Keratinocyte (primary cell): ENCODE results near the gene URM1. TPM values are rescaled to one million over a fixed set of nuclear protein-coding genes. Genes with fewer than 3 reads are reported as not detected.

Source experiments
- DNase-seq: peaks from one replicate; pipeline ENCODE4 v3.0.0-alpha.2; 2011; ENCODE audit warnings: low read depth, missing footprints, low spot score
- FAIRE-seq: peaks from 2 replicates; lab custom pipeline; 2011; peaks lifted over from hg19 to GRCh38; lab: Jason Lieb, UNC
- H2AFZ ChIP-seq: 2 replicates; pipeline ENCODE4 v1.6.0; 2012; ENCODE audit warnings: low read length, control low read depth, inconsistent platforms; ENCODE audit not compliant: control insufficient read depth
- H3K27ac ChIP-seq: 2 replicates; pipeline ENCODE4 v1.5.1; 2011; ENCODE audit warnings: low read length; ENCODE audit not compliant: control insufficient read depth, insufficient read depth
- H3K27me3 ChIP-seq: 3 replicates; pipeline ENCODE4 v1.6.0; 2011; ENCODE audit warnings: low read length; ENCODE audit not compliant: control insufficient read depth, insufficient read depth; ENCODE audit errors: extremely low read depth
- H3K36me3 ChIP-seq, 2 experiments: 2 replicates in 1 of 2; 3 replicates in 1 of 2; pipeline ENCODE4 v1.5.1; 2011; ENCODE audit warnings: low read length in 2 of 2, mild to moderate bottlenecking in 1 of 2; ENCODE audit not compliant: control insufficient read depth in 2 of 2, insufficient read depth in 2 of 2; ENCODE audit errors: extremely low read depth in 1 of 2
- H3K4me1 ChIP-seq: 3 replicates; pipeline ENCODE4 v1.5.1; 2011; ENCODE audit warnings: low read length; ENCODE audit not compliant: control insufficient read depth, insufficient read depth; ENCODE audit errors: extremely low read depth
- H3K4me2 ChIP-seq: 3 replicates; pipeline ENCODE4 v1.6.0; 2011; ENCODE audit warnings: low read depth, low read length; ENCODE audit not compliant: control insufficient read depth, insufficient read depth; ENCODE audit errors: extremely low read depth
- H3K4me3 ChIP-seq, 3 experiments: fragments of 200-600 bp in 1 of 3; sonication (generic) in 1 of 3; 2 replicates in 2 of 3; 3 replicates in 1 of 3; pipeline ENCODE4 v1.5.1; 2011 to 2016; ENCODE audit warnings: low read length in 3 of 3, mild to moderate bottlenecking in 3 of 3, control low read depth in 2 of 3, inconsistent platforms in 1 of 3, low read depth in 1 of 3, mixed read lengths in 1 of 3, mixed run types in 1 of 3, moderate library complexity in 1 of 3; ENCODE audit not compliant: control insufficient read depth in 2 of 3, insufficient read depth in 2 of 3; ENCODE audit errors: extremely low read depth in 1 of 3
- H3K79me2 ChIP-seq: 2 replicates; pipeline ENCODE4 v1.6.0; 2012; ENCODE audit warnings: low read length; ENCODE audit not compliant: control insufficient read depth, insufficient read depth
- H3K9ac ChIP-seq: 3 replicates; pipeline ENCODE4 v1.6.0; 2011; ENCODE audit warnings: low read length; ENCODE audit not compliant: control insufficient read depth, insufficient read depth; ENCODE audit errors: extremely low read depth
- H3K9me1 ChIP-seq: 3 replicates; pipeline ENCODE4 v1.6.0; 2011; ENCODE audit warnings: low read length; ENCODE audit not compliant: control insufficient read depth, insufficient read depth; ENCODE audit errors: extremely low read depth
- H3K9me3 ChIP-seq: 2 replicates; pipeline ENCODE4 v1.5.1; 2012; ENCODE audit warnings: low read depth, low read length; ENCODE audit not compliant: control insufficient read depth
- H4K20me1 ChIP-seq: 3 replicates; pipeline ENCODE4 v1.6.0; 2011; ENCODE audit warnings: low read length; ENCODE audit not compliant: control insufficient read depth, insufficient read depth; ENCODE audit errors: extremely low read depth
- CTCF ChIP-seq, 3 experiments: IDR thresholded peaks in 1 of 3; conservative IDR thresholded peaks in 1 of 3; optimal IDR thresholded peaks in 1 of 3; 2 replicates in 2 of 3; 3 replicates in 1 of 3; pipeline versions ENCODE3 to v1.5.1; 2011; ENCODE audit warnings: low read length in 3 of 3, mild to moderate bottlenecking in 3 of 3, moderate library complexity in 2 of 3, control low read depth in 1 of 3, inconsistent platforms in 1 of 3; ENCODE audit not compliant: insufficient read depth in 2 of 3; ENCODE audit errors: extremely low read depth in 1 of 3
- EZH2 ChIP-seq: IDR thresholded peaks from one replicate; pipeline ENCODE4 v1.6.1; 2012; ENCODE audit warnings: inconsistent platforms, mild to moderate bottlenecking, low read length, moderate library complexity
- dilution Hi-C: fragments of 300-500 bp; cut with MboI; formaldehyde crosslinking; loops from one replicate; pipeline ENCODE4 v1.7.0; 2020; ENCODE audit warnings: low sequenced_read_pairs; ENCODE audit not compliant: extremely low pct_ligation_motif_present
- polyA plus RNA-seq, 5 experiments: library from polyadenylated mRNA; depleted of rRNA in 3 of 5; stranded (reverse) in 3 of 5; stranded (forward) in 1 of 5; unstranded in 1 of 5; fragments of >200 nt; gene quantifications; 1 replicate in 1 of 5; 2 replicates in 3 of 5; 3 replicates in 1 of 5; pipeline versions ENCODE4 v1.2.1 to v1.2.3, GENCODE V29; 2011 to 2012; ENCODE audit warnings: missing spikeins in 2 of 5, low read depth in 1 of 5, low replicate concordance in 1 of 5

Gene URM1
- polyA plus RNA-seq, 1 donor (not counting 4 experiments of a cell fraction or from before 2014, with no cell fraction given) = 29.1 TPM

GRCh38 chr9:128371630-128372117 lies 500 bp downstream of the URM1 start:
- H3K9ac ChIP-seq = peak overlapping the region; percentile 91
- peak overlapping the region; percentile 71 to 91 (median 76) for H3K4me3 ChIP-seq
- dilution Hi-C loops = no loop called here
- FAIRE-seq (no peak), DNase-seq (no peak)
- H3K4me1 ChIP-seq = peaks cover 13% of the 10 kb centered on the region
- H3K79me2 ChIP-seq = peaks cover 46% of the 10 kb centered on the region
- no peaks in the 10 kb centered on the region for H3K27me3 ChIP-seq
- no peaks in the 10 kb centered on the region for H4K20me1 ChIP-seq
- peak overlapping the region; percentile 92 for H3K4me2 ChIP-seq
- peaks cover 4% of the 10 kb centered on the region in 2 experiments for H3K36me3 ChIP-seq
- H3K9me3 ChIP-seq = no peaks in the 10 kb centered on the region
- no peak for TF ChIP-seq CTCF (optimal IDR thresholded peaks at IDR 0.05 in 1 of 3, IDR thresholded peaks at IDR 0.05 in 1 of 3, conservative IDR thresholded peaks at IDR 0.05 in 1 of 3; ENCODE audit: extremely low read depth in 1 of 3, insufficient read depth in 2 of 3, low read length in 3 of 3)
- TF ChIP-seq EZH2 = no peak
- peaks cover 2% of the 10 kb centered on the region for H3K9me1 ChIP-seq
- peak overlapping the region; percentile 89 for H2AFZ ChIP-seq
- H3K27ac ChIP-seq = peak overlapping the region; percentile 63

- Histone ChIP-seq H3K9me3 (no peaks in the 10 kb centered on the region), H3K27me3 (no peaks in the 10 kb centered on the region), H3K4me1 (peaks cover 13% of the 10 kb centered on the region), H3K36me3 (peaks cover 4% of the 10 kb centered on the region in 2 experiments), H3K9me1 (peaks cover 2% of the 10 kb centered on the region), H4K20me1 (no peaks in the 10 kb centered on the region), H3K4me3 (peak overlapping the region; percentile 71 to 91 (median 76)), H3K9ac (peak overlapping the region; percentile 91), H3K79me2 (peaks cover 52% of the 10 kb centered on the region), H3K4me2 (peak overlapping the region; percentile 92), H3K27ac (peak overlapping the region; percentile 63), H2AFZ (no peak overlapping the region)
- FAIRE-seq (no peak), DNase-seq (no peak)
- dilution Hi-C loops = no loop called here
- no peak for TF ChIP-seq CTCF (optimal IDR thresholded peaks at IDR 0.05 in 1 of 3, IDR thresholded peaks at IDR 0.05 in 1 of 3, conservative IDR thresholded peaks at IDR 0.05 in 1 of 3; ENCODE audit: extremely low read depth in 1 of 3, insufficient read depth in 2 of 3, low read length in 3 of 3)
- TF ChIP-seq EZH2 = no peak
These were observed 1.0 kb downstream of the URM1 start for GRCh38 chr9:128372188-128372641.
